HG03565 (cell line): Measurements from ENCODE around the gene LCN1.

Experiments used
- ATAC-seq: cut with Tn5 transposase; IDR thresholded peaks from one replicate; pipeline ENCODE4 v1.9.1; 2021; ENCODE audit warnings: mild to moderate bottlenecking, moderate library complexity; ENCODE audit not compliant: unreplicated experiment

Gene LCN1

DNA sequence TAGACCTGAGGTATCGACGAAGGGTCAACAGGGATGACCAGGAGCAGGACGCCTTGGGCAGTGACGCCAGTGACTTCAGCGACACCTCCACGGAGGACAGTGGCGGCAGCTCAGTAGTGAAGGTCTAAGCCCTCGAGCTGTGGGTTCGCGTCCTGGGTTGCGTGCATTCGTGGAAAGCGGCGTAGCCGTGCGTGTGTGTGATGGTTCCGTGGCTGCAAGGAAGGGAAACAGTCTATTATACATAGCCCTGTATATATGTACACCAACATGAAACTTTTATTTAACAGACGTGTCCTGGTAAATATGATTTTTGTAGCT, 33.3 kb upstream of the LCN1 start:
- no peak for ATAC-seq

DNA sequence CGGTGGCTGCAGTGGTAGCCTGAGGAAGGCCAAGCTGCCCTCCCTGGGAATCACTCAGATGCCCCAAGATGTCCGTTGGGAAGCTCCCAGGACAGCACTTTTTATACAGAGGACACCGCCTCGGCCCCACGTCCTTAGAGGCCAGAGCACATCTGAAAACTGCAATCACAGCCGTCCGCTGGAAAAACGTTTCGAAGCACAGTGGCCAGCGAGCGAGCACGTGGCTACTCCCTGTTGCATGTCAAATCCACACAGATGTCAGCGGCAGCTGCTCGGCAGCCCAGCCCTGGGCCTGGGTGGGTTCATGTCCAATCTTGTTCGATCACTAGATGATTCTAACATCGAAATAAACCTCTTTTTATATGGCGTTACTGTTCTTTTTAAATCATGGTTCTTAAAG, 32.7 kb upstream of the LCN1 start:
- ATAC-seq, result no peak

DNA sequence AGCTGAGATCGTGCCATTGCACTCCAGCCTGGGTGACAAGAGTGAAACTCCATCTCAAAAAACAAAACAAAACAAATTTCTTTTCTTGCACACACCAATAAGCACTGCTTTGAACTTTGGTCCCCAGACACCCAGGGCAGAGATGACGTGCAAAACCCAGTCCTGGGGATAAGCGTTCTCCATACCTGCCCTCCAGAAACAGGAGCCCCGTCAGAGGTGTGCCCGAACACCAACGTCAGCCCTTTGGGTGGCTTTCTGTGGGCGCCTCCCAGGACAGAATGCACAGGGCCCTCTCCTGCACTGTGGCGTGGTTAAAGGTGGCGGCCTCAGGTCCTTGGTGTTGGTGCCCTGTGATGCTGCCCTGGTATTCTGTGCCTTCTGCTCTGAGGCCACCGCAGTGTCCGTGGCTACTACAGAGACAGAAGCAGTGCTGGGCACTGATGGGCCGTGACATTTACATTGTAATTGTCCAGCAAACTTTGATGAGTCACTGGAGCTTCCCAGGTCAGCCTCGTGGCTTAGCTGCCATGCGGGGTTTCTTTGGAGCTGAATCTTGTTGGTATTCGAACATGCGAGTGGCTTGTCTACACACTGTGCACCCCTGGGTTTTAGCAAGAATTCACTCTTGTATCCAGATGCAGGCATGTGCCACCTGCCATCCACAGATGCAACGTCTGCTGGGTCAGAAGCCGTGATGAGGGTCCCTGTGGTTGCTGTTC, 31.9 kb upstream of the LCN1 start:
- ATAC-seq, result no peak

DNA sequence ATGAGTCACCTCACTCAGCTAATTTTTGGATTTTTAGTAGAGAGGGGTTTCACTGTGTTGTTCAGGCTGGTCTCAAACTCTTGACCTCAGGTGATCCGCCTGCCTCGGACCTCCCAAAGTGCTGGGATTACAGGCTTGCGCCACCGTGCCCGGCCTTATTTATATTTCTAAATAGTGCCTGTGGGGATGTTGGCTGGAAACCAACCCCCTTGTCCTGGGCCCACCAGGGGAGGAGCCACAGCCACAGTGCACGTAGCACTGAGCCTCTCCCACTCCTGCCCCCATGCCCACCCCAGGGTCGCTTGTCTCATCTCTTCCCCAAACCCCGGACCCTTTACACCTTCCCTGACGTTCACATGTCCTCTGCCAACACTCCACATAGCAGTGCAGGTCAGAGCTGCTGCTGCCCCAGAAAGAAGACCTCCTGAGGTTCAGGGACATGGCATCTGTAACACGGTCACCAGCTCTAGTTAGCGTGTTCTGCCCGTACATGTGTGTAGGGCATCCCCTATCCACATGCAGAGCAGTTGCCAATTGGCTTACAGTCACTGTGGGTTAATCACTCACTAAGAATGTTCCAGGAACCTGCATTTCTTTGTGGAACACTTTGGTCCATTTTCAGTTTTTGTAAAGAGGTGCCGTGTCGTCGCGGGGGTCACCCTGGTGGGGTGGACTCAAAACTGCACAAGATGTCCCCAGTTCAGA, 30.9 kb upstream of the LCN1 start:
- no peak for ATAC-seq

DNA sequence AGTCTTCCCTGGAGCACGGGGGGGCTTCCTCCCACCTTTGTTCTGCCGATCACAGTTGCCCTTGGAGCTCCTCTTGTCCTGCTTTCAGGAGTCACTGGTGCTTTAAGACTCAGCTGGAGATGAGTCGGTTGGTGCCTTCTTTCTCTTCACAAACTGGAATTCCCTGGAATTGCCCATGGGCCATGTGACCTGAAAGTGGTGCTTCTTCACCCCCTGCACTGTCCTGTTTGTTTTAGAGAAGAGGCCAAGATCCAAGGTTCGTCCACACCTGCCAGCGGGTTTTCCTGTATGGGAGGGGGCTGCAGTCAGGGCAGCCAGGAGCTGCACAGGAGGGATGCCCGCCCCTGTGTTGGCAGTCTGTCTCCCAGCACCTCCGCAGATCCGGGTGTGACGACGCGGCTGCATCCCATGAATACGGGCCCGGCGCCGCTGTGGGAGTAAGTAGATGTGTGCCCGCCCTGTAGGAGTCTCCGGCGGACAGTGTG, 30.2 kb upstream of the LCN1 start:
- ATAC-seq, result no peak

DNA sequence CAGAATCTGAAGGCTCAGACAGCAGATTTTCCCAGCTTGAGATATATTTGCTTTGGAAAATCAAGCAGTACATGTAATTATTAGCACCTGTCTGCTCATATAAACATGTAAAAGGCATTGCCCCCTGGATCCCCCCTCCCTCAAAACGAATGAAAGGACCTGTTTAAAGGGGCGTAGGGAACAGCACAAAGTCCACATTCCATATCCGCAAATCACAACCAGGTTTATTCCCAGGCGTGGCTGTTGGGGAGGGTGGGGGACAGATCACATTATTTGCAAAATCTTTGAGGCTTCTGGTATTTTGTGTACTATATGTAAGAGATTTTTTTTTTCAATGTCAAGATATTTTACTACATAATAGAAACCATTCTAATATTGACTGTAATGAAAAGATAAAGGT, 29.5 kb upstream of the LCN1 start:
- no peak for ATAC-seq

DNA sequence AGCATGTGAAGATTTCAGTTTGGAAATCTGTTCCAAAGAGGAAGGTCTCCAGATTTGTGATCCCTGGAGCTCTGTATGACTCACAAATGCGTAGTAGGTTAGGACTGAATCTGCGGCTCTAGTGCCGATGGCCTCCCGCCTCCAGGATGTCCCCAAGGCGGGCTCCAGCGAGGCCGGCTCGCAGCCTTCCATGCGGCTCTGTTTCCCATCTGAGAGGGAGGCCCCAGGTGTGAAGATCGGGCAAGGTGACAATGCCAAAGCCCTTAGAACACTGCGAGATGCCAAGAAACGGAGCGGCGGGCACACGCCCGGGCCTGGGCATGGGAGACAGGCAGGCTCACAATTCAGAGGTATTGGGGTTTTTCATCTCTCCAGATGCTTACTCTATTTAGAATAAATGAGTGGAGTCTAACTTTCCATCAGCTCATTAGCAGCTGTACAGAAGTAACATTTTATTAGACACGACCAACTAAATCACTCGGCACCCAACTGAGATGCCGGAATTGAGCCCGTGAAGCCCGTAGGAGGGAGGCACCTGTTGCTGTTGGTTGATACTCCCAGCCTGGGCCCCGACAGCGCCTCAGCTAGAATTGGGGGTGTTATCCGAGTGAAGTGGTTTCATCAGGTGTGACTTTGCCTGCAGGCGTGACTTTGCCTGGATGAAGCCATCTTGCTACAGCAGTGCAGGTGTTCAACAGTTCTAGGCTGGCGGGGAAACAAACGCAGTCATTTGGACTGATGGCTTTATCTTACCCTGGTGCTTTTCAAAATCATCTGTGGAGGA, 28.2 kb upstream of the LCN1 start:
- no peak for ATAC-seq

DNA sequence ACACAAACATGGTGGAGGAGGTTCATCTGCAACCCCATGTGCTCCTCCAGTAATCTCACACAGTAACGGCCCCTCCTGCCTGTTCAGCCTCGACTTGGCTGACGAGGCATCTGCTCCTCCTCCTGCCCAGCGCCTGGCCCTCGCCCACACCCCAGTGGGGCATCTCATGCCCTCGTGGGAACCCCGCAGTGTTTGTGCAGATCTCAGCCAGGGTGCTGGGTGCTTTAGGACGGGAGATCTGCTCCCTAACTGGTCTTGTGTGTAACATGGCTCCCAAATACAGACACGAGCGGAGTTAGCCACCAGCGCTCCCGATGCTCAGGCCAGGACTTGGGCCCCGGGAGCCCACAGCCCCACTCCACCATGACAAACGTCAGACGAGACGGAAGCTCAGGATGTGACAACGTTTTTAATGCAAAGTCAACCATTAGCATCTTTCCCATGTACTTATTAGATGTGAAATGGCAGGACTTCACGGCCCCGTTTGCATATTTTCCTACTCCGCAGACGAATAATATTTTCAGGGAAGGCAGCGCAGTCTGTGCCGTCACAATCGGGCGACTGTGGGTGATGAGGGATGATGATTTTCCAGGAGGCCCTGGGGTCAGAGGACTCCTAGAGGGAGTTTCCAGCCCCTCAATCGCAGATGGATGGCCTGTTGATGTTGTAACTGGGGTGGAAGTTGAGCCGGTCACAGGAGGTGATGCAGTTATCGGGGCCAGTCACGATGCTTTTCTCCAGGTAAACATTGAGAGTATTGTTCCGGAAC, 26.3 kb upstream of the LCN1 start:
- no peak for ATAC-seq

DNA sequence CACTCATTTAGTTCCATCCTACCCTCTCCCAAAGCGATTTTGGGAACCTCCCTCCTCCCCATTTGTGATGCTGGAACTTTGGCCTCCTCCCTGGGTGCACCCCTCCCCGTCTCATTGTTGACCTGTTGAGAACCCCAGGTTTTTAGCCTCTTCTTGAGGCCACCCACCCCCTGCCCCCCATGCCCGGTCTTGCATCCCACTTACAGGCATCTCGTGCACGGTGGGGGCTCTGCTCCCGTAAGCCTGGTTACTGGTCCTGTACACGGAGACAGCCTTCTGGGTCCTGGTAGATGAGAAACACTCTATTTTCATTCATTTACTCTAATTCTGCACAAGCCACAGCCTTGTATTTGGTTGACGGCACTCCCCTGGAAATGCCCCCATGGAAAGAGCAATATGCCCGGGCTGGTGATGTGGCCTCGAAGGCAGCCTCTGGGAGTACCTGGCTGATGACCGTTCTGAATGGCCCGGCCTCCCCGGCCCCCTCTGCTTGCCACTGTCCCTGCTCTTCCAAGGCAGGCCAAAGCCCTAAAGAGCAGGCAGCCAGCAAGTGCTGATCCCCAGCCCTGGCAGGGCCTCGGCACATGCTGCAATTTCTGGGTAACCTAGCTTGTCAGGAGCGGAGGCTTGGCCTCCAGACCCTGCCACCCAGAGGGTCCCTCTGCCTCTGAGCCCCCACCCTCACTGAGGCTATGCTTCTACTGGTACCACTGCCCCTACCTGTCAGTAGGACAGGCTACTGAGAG, 22.7 kb upstream of the LCN1 start:
- ATAC-seq, result no peak

DNA sequence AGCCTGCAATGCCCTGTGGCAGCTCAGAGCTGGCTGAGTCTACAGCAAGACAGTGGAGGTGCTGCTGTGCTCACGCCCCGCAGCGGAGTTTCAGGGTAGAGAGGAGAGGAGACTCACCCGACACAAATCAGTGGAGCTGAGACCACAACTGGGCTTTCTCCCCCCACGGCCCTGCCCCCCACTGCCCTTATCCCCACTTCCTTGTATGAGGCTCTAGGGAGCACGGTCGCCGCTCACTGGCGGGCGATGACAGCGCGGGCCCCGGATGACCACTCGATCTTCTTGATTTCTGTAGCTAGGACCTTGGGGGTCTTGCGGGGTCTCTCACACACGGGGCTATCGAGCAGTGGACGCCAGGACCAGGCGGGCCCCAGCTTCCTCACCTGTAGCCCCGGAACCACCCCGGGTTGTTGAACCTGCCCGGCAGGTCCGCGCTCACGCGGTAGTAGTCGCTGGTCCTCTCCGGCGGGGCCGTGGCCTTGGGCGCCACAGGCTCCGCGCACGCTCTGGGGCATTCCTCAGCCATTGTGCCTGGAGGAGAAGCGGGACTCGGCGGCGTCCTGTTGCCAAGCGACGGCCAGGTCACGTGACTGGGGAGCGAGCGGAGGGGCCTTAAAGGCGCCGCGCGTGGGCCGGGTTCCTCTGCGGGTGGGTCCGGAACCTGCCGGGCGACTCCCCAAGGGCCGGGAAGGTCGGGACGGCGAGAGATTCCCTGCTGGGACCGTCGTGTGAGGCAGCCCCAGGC, 21.7 kb upstream of the LCN1 start:
- no peak for ATAC-seq

DNA sequence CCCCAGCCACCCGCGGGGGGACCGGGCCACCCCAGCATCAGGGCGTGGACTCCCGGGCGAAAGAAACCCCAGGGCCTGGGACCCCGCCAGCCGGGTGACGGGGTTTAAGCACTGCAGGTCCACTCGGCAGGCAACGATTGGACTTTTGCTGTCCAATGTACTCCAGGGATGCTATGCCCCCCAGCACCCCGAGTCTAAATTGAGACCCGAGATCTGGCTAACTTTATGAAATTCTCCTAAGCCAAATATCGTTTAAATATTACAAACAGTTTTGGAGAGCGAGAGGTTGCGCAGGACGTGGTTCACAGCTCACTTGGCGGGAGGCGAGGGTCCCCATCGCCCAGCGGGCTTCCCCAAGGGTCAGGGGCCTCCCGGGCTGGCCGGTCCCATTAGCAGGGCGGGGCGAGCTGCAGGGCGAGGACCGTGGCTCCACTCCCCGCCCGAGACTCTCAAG, 21.1 kb upstream of the LCN1 start:
- no peak for ATAC-seq

DNA sequence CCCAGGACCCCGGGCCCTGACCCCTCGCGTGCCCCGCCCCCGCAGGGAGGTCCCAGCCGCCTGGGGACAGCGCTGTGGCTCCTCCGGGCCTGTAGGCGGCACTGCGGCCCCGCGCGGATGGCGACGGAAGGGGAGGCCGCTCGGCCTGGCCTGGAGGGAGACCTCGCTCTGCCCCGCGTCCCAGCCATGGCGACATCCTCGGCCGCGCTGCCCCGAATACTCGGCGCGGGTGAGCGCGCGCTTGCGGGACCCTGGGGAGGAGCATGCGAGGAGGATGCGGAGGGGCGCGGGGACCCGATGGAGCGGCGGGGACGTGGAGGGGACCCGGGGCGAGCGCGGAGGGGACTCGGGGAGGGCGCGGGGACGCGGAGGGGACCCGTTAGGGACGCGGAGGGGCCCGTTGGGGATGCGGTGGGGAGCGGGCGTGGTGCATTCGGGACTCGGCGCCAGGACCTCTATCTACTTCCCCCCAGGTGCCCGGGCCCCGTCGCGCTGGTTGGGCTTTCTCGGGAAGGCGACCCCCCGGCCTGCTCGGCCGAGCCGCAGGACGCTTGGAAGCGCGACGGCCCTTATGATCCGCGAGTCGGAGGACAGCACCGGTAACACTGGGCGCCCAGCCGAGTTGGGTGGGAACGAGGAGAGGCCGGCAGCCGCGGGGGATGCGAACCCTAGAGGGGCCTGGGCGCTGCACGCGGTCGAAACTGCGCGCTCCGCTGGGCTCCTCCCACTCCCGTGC, 20.5 kb upstream of the LCN1 start, which contains the start of gene MRPS2:
Gene MRPS2 (plus strand): TSS at position 158 of the 736 bp plus-strand sequence. CDS start 29 bp downstream, at position 187.
- ATAC-seq, result peak; percentile 71

DNA sequence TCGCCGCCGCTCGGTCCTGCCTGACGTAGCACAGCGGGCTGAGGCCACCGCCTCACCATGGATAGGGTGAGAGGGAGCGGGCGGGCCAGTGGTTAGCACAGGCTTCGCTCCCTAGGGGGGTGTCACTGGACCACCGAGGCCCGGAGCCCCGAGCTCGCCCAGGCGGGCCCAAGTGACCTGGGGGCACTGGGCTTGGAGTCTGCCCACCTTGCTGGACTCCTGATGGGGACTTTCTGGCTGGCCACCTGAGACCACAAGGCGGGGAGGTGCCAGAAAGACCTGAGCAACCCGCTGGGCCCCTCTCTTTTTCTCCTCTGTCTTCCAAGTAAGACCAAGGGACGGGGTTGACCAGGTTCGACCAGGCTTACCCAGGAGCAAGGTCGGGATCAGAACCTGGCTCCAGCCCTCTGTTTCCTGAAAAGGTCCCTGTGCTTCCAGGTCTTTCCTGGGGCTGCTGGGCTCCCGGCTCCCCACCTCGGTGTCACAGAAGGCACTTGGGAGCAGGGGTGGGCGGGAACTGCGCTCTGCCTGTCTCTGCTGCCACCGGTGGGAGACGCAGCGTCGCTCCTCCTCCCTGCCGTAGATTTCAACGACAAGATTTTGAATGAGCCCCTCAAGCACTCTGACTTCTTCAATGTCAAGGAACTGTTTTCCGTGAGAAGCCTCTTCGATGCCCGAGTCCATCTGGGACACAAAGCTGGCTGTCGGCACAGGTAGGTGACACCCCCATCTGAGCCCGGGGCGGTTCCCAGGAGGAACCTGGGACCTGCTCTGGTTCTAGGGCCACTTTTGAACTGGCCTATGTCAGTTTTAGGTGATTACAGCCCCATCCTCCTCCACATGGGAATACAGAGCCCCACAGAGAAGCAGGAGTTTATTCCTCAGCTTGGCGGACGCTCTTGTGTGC, 19.7 kb upstream of the LCN1 start:
- no peak for ATAC-seq

DNA sequence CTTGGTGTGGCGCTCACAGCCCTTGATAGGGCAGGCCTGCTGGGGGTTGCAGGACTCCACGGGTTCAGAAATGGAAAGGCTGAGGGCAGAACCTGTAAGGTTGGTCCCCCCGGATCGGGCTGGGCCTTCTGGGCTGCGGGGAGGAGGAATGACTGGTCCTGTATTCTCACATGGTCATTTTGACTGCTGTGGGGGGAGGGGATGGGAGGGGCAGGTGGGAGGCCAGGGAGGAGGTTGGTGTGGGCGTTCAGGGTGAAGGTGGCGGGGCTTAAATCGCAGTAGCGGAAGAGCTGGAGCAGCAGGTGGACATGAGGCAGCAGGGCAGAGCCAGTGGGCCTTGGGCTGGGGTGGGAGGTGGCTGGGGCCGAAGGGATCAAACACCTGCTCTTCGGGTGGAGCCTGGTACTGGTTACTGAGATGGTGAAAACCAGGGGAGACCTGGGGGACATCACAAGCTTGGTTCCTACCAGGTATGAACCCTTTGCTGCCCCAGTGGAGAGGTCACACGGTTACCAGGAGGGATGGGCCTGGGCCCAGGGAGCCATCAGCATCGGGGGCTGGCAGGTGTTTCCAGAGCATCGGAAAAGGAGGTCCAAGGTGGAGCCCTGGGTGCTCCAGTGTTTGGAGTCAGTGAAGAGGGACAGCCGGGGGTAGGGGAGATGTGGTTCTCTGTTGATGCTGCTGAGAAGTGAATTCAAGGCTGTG, 18.9 kb upstream of the LCN1 start:
- ATAC-seq, result no peak

DNA sequence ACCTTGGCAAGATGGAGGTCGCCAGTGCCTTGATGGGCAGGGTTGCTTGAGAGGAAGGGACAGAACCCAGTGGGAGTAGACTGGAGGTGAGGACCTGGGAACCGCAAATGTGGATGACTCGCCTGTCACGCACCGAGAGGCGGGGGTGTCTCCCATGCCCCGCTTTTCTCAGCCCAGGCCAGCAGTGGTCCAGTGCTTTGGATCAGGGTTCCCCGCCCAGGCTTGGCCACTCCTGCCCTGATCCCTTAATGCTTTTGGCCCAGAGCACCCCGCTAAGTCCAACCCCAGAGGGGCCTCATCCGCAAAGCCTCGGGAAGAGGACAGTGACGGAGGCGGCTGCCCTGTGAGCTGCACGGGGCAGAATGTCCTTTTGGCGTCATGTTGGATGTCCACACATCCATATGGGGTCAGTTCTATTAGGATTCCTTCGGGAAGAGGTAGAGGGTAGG, 18.3 kb upstream of the LCN1 start:
- ATAC-seq, result no peak

DNA sequence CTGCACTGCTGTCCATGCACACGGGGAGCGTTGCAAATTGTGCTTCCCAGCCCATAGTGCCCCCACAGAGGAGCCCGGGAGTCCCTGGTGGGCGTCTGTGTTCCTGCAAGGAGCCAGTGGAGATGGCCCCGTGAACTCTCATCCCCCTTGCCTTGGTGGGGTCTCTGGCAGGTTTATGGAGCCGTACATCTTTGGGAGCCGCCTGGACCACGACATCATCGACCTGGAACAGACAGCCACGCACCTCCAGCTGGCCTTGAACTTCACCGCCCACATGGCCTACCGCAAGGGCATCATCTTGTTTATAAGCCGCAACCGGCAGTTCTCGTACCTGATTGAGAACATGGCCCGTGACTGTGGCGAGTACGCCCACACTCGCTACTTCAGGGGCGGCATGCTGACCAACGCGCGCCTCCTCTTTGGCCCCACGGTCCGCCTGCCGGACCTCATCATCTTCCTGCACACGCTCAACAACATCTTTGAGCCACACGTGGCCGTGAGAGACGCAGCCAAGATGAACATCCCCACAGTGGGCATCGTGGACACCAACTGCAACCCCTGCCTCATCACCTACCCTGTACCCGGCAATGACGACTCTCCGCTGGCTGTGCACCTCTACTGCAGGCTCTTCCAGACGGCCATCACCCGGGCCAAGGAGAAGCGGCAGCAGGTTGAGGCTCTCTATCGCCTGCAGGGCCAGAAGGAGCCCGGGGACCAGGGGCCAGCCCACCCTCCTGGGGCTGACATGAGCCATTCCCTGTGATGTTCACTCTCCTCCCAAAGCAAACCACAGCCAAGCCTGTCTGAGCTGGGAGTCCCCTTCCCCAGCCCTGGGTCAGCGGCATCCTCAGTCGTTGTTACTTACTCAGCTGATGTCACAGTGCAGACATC, 17.6 kb upstream of the LCN1 start:
- no peak for ATAC-seq
